CD4-positive, alpha-beta T cell (primary cell): ENCODE results near the gene FRYL. TPM values are rescaled to one million over a fixed set of nuclear protein-coding genes. Genes with fewer than 3 reads are reported as not detected.

Experiments used
- ATAC-seq: fragments of 200-7000 bp; cut with Tn5 transposase; one replicate; pipeline ENCODE4 v1.10.0; 2022; ENCODE audit warnings: mild to moderate bottlenecking; ENCODE audit not compliant: poor library complexity
- CTCF ChIA-PET: fragments of 350-600 bp; sonication (Branson Sonifier 250); formaldehyde crosslinking; loops from one replicate; lab custom pipeline; 2021; ENCODE audit warnings: antibody characterized with exemption, inconsistent platforms; lab: Charles Lee
- POLR2A ChIA-PET: fragments of 350-600 bp; sonication (Branson Sonifier 250); formaldehyde crosslinking; loops from one replicate; lab custom pipeline; 2021; ENCODE audit warnings: antibody characterized with exemption, inconsistent platforms; lab: Charles Lee
- DNase-seq, 14 experiments: peaks; one replicate each; pipeline ENCODE4 v3.0.0-alpha.2; 2013 to 2020; ENCODE audit warnings: mixed read lengths in 2 of 14
- H3K27ac ChIP-seq, 2 donors: one replicate each; pipeline versions ENCODE4 v1.5.1 to v1.7.0; 2013; ENCODE audit warnings: low read length in 2 of 2, low read depth in 1 of 2, mild to moderate bottlenecking in 1 of 2
- H3K27me3 ChIP-seq, 2 experiments: 1 replicate in 1 of 2; 2 replicates in 1 of 2; pipeline versions ENCODE4 v1.6.1 to v1.7.0; 2013; ENCODE audit warnings: low read length in 2 of 2, control low read depth in 1 of 2, mild to moderate bottlenecking in 1 of 2, moderate library complexity in 1 of 2; ENCODE audit not compliant: insufficient read depth in 2 of 2, control insufficient read depth in 1 of 2
- H3K36me3 ChIP-seq: one replicate; pipeline ENCODE4 v1.6.1; 2013; ENCODE audit warnings: low read length, control low read depth; ENCODE audit not compliant: insufficient read depth
- H3K4me1 ChIP-seq: one replicate; pipeline ENCODE4 v1.6.1; 2013; ENCODE audit warnings: low read length, control low read depth; ENCODE audit not compliant: insufficient read depth
- H3K4me3 ChIP-seq: one replicate; pipeline ENCODE4 v1.5.1; 2013; ENCODE audit warnings: mild to moderate bottlenecking, low read length, moderate library complexity
- H3K9me3 ChIP-seq, 2 experiments: 1 replicate in 1 of 2; 2 replicates in 1 of 2; pipeline versions ENCODE4 v1.6.1 to v1.7.0; 2013; ENCODE audit warnings: low read length in 2 of 2, mild to moderate bottlenecking in 2 of 2, control low read depth in 1 of 2, moderate library complexity in 1 of 2; ENCODE audit not compliant: control insufficient read depth in 1 of 2, insufficient read depth in 1 of 2
- H3K27ac Mint-ChIP-seq: one replicate; pipeline ENCODE4 v1.8.0; 2020; ENCODE audit warnings: mixed read lengths
- H3K27me3 Mint-ChIP-seq: one replicate; pipeline ENCODE4 v1.8.0; 2021; ENCODE audit warnings: mixed read lengths
- H3K36me3 Mint-ChIP-seq: one replicate; pipeline ENCODE4 v1.8.0; 2021; ENCODE audit warnings: low read depth, mixed read lengths
- H3K4me1 Mint-ChIP-seq: one replicate; pipeline ENCODE4 v1.8.0; 2021; ENCODE audit warnings: low read depth, mixed read lengths
- H3K4me3 Mint-ChIP-seq: one replicate; pipeline ENCODE4 v1.8.0; 2020; ENCODE audit warnings: mild to moderate bottlenecking, mixed read lengths
- H3K9me3 Mint-ChIP-seq: one replicate; pipeline ENCODE4 v1.8.0; 2020; ENCODE audit warnings: mixed read lengths
- intact Hi-C, 2 experiments: fragments of 100-400 bp; cut with DNase I in 1 of 2; cut with micrococcal nuclease in 1 of 2; formaldehyde crosslinking; loops; one replicate each; pipeline versions ENCODE4 v1.15.1 to v1.9.0; 2023 to 2025; cut with DNase I, micrococcal nuclease
- total RNA-seq, 174 experiments: library from RNA in 2 of 174; stranded (reverse) in 2 of 174; gene quantifications; one replicate each; pipeline ENCODE4 v1.2.3 and lab custom pipeline; 2021 to 2026
- TF ChIP-seq, protein P1 (sequence below): fragments of 200-600 bp; IDR thresholded peaks from one replicate; pipeline ENCODE4 v1.8.0; 2022; ENCODE audit warnings: antibody characterized with exemption, mild to moderate bottlenecking

The FRYL gene
- total RNA-seq, 2 experiments from 2014 or later, result 86.1 to 87.7 TPM

DNA sequence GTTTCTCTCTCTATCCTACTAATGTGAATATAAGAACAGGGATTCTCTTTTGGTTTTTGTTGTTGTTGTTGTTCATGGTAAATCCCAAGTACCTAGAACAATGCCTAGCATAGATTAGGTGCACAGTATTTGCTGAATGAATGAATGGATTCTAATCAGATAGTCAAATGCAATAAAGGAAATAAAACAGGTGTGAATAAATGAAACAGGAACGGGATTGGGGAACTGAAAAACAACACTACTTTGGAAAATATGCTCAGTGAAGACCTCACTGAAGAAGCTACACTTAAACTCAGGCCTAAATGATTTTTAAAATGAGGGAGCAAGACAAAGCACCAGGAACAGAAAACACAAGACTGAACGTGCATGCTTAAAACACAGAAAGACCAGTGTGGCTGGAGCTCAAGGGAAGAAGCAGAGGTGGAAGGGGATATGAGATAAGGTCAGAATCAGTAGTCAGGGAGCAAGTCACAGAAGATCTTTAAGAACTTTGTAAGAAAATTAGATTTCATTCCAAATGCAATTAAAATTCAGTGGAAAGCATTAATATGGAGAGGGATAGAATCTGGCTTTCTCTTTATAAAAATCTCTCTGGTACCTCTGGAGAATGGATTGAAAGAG, 145.3 kb downstream of the FRYL start:
- no peaks in the 10 kb centered on the region for H3K9me3 ChIP-seq
- no peaks in the 10 kb centered on the region for H3K9me3 Mint-ChIP-seq
- H3K27ac Mint-ChIP-seq, result no peak overlapping the region
- no peak overlapping the region for H3K4me3 Mint-ChIP-seq
- no peak overlapping the region for H3K27ac ChIP-seq
- intact Hi-C loops, result no loop called here
- no peaks in the 10 kb centered on the region for H3K27me3 Mint-ChIP-seq
- DNase-seq (no peak), ATAC-seq (no peak)
- TF ChIP-seq, protein P1, sequence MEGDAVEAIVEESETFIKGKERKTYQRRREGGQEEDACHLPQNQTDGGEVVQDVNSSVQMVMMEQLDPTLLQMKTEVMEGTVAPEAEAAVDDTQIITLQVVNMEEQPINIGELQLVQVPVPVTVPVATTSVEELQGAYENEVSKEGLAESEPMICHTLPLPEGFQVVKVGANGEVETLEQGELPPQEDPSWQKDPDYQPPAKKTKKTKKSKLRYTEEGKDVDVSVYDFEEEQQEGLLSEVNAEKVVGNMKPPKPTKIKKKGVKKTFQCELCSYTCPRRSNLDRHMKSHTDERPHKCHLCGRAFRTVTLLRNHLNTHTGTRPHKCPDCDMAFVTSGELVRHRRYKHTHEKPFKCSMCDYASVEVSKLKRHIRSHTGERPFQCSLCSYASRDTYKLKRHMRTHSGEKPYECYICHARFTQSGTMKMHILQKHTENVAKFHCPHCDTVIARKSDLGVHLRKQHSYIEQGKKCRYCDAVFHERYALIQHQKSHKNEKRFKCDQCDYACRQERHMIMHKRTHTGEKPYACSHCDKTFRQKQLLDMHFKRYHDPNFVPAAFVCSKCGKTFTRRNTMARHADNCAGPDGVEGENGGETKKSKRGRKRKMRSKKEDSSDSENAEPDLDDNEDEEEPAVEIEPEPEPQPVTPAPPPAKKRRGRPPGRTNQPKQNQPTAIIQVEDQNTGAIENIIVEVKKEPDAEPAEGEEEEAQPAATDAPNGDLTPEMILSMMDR, result no peak
- peaks cover 2% of the 10 kb centered on the region for H3K36me3 ChIP-seq
- ChIA-PET POLR2A (no interaction called here), CTCF (interaction anchor here (0.6 kb wide), 1 partner anchor 278 kb away, joined by 3 read pairs; no protein-coding TSS in a partner anchor)
- H3K4me3 ChIP-seq, result no peak overlapping the region
- peaks cover 24% of the 10 kb centered on the region for H3K4me1 Mint-ChIP-seq
- H3K36me3 Mint-ChIP-seq, result peaks cover 15% of the 10 kb centered on the region
- H3K4me1 ChIP-seq, result peaks cover 4% of the 10 kb centered on the region
- H3K27me3 ChIP-seq, result no peaks in the 10 kb centered on the region

DNA sequence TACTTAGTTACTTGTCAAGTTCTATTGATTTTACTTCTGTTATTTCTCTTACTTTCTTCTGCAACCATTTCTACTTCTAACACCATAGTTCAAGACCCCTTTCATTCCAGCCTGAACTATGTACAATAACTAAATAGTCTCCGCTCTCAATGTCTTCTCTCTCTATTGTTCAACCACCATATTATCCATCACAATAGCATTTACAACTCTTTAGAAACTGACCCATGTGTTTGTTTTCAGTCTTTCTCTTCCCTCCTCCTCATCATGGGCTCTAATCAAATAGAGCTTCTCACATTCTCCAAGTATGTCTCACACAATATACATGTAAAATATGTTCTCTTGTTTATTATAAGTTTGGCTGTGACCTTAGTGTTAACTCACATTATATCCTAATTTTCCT, 146.4 kb downstream of the FRYL start:
- CTCF ChIA-PET, result no interaction called here
- intact Hi-C loops, result no loop called here
- H3K27ac Mint-ChIP-seq, result no peak overlapping the region
- no peak overlapping the region for H3K4me3 Mint-ChIP-seq
- no peaks in the 10 kb centered on the region for H3K9me3 Mint-ChIP-seq
- H3K27me3 Mint-ChIP-seq, result no peaks in the 10 kb centered on the region
- H3K4me1 ChIP-seq, result peaks cover 4% of the 10 kb centered on the region
- peaks cover 3% of the 10 kb centered on the region for H3K36me3 Mint-ChIP-seq
- no peaks in the 10 kb centered on the region for H3K9me3 ChIP-seq
- peaks cover 5% of the 10 kb centered on the region for H3K36me3 ChIP-seq
- no peaks in the 10 kb centered on the region for H3K27me3 ChIP-seq
- DNase-seq (no peak), ATAC-seq (no peak)
- TF ChIP-seq, protein P1, result no peak
- no peak overlapping the region for H3K4me3 ChIP-seq
- POLR2A ChIA-PET, result no interaction called here
- no peak overlapping the region for H3K27ac ChIP-seq
- peaks cover 20% of the 10 kb centered on the region for H3K4me1 Mint-ChIP-seq

DNA sequence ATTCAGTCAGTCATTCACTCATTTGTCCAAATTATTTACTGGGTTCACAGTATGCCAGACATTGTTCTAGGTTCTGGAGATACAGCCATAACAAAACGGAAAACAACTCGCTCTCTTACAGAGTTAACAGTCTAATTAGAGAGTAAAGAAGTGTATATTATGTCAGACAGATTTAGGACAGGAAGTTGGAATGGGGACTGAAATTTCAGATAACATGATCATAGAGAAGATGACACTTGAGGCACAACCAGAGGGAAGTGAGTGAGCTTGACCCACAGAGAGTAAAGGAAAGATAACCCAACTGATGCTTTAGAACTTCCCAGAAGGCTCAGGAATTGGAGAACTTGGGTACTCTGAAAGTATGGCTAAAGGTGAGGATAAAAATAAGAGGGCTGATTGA, 150.6 kb downstream of the FRYL start:
- ATAC-seq (no peak), DNase-seq (no peak)
- peaks cover 7% of the 10 kb centered on the region for H3K36me3 ChIP-seq
- no peak overlapping the region for H3K4me3 Mint-ChIP-seq
- TF ChIP-seq, protein P1, result no peak
- no peaks in the 10 kb centered on the region for H3K9me3 ChIP-seq
- H3K4me1 ChIP-seq, result no peaks in the 10 kb centered on the region
- ChIA-PET POLR2A (no interaction called here), CTCF (no interaction called here)
- peaks cover 8% of the 10 kb centered on the region for H3K4me1 Mint-ChIP-seq
- no peaks in the 10 kb centered on the region for H3K9me3 Mint-ChIP-seq
- H3K27me3 ChIP-seq, result no peaks in the 10 kb centered on the region
- H3K4me3 ChIP-seq, result no peak overlapping the region
- peaks cover 10% of the 10 kb centered on the region for H3K36me3 Mint-ChIP-seq
- intact Hi-C loops, result no loop called here
- no peaks in the 10 kb centered on the region for H3K27me3 Mint-ChIP-seq
- no peak overlapping the region for H3K27ac Mint-ChIP-seq
- no peak overlapping the region for H3K27ac ChIP-seq
